HepG2 (cell line): Measurements from ENCODE around the gene HSPA4L. TPM values are rescaled to one million over a fixed set of nuclear protein-coding genes. Genes with fewer than 3 reads are reported as not detected.
A peak's percentile ranks its signal among the peaks of the same experiment; 100 is the strongest.

Experiments
- IKZF4 ChIP-seq: sonication (generic); formaldehyde crosslinking; IDR thresholded peaks from 2 replicates; pipeline ENCODE4 v1.5.1; 2020; ENCODE audit warnings: borderline replicate concordance, mild to moderate bottlenecking, low read depth, missing genetic modification reagents; ENCODE audit errors: not compliant biosample characterization
- RBAK ChIP-seq: sonication (generic); formaldehyde crosslinking; IDR thresholded peaks from 2 replicates; pipeline ENCODE4 v1.5.1; 2020; ENCODE audit warnings: mild to moderate bottlenecking, missing genetic modification reagents
- RELA ChIP-seq: sonication (generic); formaldehyde crosslinking; IDR thresholded peaks from 2 replicates; pipeline ENCODE4 v1.4.0; 2020; ENCODE audit warnings: missing genetic modification reagents
- SOX5 ChIP-seq: IDR thresholded peaks from 2 replicates; pipeline ENCODE4 v1.6.1; 2016; ENCODE audit warnings: borderline replicate concordance
- TBP ChIP-seq: sonication (generic); formaldehyde crosslinking; IDR thresholded peaks from 2 replicates; pipeline ENCODE4 v1.5.0; 2020; ENCODE audit warnings: missing genetic modification reagents
- TBX3 ChIP-seq: fragments of 450-650 bp; IDR thresholded peaks from 2 replicates; pipeline ENCODE4 v1.6.1; 2017; ENCODE audit warnings: antibody characterized with exemption, mild to moderate bottlenecking, inconsistent platforms, borderline replicate concordance
- TEAD3 ChIP-seq: optimal IDR thresholded peaks from 2 replicates; pipeline ENCODE3; 2016; ENCODE audit warnings: borderline replicate concordance
- THAP11 ChIP-seq: IDR thresholded peaks from 2 replicates; pipeline ENCODE4 v1.6.1; 2016; ENCODE audit warnings: missing biosample characterization, missing genetic modification reagents
- ZNF749 ChIP-seq: sonication (generic); formaldehyde crosslinking; IDR thresholded peaks from 2 replicates; pipeline ENCODE4 v1.8.0; 2022; ENCODE audit warnings: mild to moderate bottlenecking, missing genetic modification reagents, moderate library complexity, borderline replicate concordance
- ZSCAN12 ChIP-seq: sonication (generic); formaldehyde crosslinking; IDR thresholded peaks from 2 replicates; pipeline ENCODE4 v1.9.0; 2021; ENCODE audit warnings: mild to moderate bottlenecking, missing genetic modification reagents
- polyA plus RNA-seq, 8 experiments: library from polyadenylated mRNA; depleted of rRNA in 3 of 8; stranded (reverse) in 7 of 8; unstranded in 1 of 8; fragments of >200 nt; fragmentation: Illumina TruSeq in 4 of 8; extraction: Trizol in 4 of 8; gene quantifications; 2 replicates each; pipeline versions ENCODE4 v1.2.1 to v1.2.3, GENCODE V29; 2011 to 2016; ENCODE audit warnings: low read depth in 4 of 8, missing spikeins in 1 of 8, mixed read lengths in 1 of 8; ENCODE audit not compliant: insufficient read depth in 1 of 8
- total RNA-seq, 5 experiments: library from RNA; depleted of rRNA; stranded (reverse); fragments of >200 nt; fragmentation: Illumina TruSeq; extraction: Trizol; gene quantifications; 2 replicates each; pipeline ENCODE4 v1.2.3, GENCODE V29; 2016; ENCODE audit warnings: low read depth in 1 of 5
- TF ChIP-seq, protein P1 (sequence below), 2 experiments: IDR thresholded peaks; 2 replicates each; pipeline ENCODE4 v1.6.1; 2011 to 2012; ENCODE audit warnings: low read length in 2 of 2, borderline replicate concordance in 1 of 2, low read depth in 1 of 2, mild to moderate bottlenecking in 1 of 2, moderate library complexity in 1 of 2
- TF ChIP-seq, protein P2 (sequence below): sonication (generic); formaldehyde crosslinking; IDR thresholded peaks from 2 replicates; pipeline ENCODE4 v1.8.0; 2022; ENCODE audit warnings: mild to moderate bottlenecking, missing genetic modification reagents
- TF ChIP-seq, protein P3 (sequence below): sonication (generic); formaldehyde crosslinking; IDR thresholded peaks from 2 replicates; pipeline ENCODE4 v1.5.0; 2020; ENCODE audit warnings: mild to moderate bottlenecking, missing genetic modification reagents
- TF ChIP-seq, protein P4 (sequence below): sonication (generic); formaldehyde crosslinking; IDR thresholded peaks from 2 replicates; pipeline ENCODE4 v1.5.0; 2020; ENCODE audit warnings: missing genetic modification reagents, mild to moderate bottlenecking, borderline replicate concordance
- TF ChIP-seq, protein P5 (sequence below): sonication (generic); formaldehyde crosslinking; IDR thresholded peaks from 2 replicates; pipeline ENCODE4 v1.4.0; 2020; ENCODE audit warnings: missing genetic modification reagents
- TF ChIP-seq, protein P6 (sequence below): sonication (generic); formaldehyde crosslinking; IDR thresholded peaks from 2 replicates; pipeline ENCODE4 v1.5.0; 2020; ENCODE audit warnings: mild to moderate bottlenecking, missing genetic modification reagents, moderate library complexity
- TF ChIP-seq, protein P7 (sequence below): sonication (generic); formaldehyde crosslinking; IDR thresholded peaks from 2 replicates; pipeline ENCODE4 v1.4.0; 2020; ENCODE audit warnings: low read depth, mild to moderate bottlenecking, missing genetic modification reagents

HSPA4L gene
- total and polyA plus RNA-seq, 2 of the 13 experiments (the other 11 are each of a cell fraction or from before 2014, with no cell fraction given) = 3.7 to 31.5 TPM

DNA sequence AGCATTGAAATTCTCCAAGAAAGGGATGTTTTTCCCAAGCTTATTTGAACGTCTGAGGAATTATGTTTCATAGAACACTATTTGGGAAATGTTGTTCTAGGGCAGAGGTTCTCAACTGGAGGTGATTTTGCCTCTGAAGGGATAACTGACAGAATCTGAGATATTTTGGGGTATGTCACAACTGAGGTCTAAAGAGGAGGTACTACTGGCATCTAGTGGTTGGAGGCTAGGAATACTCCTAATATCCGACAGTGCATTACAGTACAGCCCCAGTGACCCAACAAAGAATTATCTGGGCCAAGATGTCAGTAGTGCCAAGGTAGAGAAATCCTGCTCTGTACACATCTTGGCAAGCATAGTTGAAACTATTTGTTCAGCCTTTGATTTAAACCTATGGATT, 6.4 kb downstream of the HSPA4L start (continued):
- TF ChIP-seq, protein P1, sequence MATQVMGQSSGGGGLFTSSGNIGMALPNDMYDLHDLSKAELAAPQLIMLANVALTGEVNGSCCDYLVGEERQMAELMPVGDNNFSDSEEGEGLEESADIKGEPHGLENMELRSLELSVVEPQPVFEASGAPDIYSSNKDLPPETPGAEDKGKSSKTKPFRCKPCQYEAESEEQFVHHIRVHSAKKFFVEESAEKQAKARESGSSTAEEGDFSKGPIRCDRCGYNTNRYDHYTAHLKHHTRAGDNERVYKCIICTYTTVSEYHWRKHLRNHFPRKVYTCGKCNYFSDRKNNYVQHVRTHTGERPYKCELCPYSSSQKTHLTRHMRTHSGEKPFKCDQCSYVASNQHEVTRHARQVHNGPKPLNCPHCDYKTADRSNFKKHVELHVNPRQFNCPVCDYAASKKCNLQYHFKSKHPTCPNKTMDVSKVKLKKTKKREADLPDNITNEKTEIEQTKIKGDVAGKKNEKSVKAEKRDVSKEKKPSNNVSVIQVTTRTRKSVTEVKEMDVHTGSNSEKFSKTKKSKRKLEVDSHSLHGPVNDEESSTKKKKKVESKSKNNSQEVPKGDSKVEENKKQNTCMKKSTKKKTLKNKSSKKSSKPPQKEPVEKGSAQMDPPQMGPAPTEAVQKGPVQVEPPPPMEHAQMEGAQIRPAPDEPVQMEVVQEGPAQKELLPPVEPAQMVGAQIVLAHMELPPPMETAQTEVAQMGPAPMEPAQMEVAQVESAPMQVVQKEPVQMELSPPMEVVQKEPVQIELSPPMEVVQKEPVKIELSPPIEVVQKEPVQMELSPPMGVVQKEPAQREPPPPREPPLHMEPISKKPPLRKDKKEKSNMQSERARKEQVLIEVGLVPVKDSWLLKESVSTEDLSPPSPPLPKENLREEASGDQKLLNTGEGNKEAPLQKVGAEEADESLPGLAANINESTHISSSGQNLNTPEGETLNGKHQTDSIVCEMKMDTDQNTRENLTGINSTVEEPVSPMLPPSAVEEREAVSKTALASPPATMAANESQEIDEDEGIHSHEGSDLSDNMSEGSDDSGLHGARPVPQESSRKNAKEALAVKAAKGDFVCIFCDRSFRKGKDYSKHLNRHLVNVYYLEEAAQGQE (IDR thresholded peaks at IDR 0.05; ENCODE audit: borderline replicate concordance in 1 of 2, low read depth in 1 of 2, low read length in 2 of 2) = no peak
- TF ChIP-seq, protein P2, sequence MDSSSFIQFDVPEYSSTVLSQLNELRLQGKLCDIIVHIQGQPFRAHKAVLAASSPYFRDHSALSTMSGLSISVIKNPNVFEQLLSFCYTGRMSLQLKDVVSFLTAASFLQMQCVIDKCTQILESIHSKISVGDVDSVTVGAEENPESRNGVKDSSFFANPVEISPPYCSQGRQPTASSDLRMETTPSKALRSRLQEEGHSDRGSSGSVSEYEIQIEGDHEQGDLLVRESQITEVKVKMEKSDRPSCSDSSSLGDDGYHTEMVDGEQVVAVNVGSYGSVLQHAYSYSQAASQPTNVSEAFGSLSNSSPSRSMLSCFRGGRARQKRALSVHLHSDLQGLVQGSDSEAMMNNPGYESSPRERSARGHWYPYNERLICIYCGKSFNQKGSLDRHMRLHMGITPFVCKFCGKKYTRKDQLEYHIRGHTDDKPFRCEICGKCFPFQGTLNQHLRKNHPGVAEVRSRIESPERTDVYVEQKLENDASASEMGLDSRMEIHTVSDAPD = no peak
- TF ChIP-seq, protein P3, sequence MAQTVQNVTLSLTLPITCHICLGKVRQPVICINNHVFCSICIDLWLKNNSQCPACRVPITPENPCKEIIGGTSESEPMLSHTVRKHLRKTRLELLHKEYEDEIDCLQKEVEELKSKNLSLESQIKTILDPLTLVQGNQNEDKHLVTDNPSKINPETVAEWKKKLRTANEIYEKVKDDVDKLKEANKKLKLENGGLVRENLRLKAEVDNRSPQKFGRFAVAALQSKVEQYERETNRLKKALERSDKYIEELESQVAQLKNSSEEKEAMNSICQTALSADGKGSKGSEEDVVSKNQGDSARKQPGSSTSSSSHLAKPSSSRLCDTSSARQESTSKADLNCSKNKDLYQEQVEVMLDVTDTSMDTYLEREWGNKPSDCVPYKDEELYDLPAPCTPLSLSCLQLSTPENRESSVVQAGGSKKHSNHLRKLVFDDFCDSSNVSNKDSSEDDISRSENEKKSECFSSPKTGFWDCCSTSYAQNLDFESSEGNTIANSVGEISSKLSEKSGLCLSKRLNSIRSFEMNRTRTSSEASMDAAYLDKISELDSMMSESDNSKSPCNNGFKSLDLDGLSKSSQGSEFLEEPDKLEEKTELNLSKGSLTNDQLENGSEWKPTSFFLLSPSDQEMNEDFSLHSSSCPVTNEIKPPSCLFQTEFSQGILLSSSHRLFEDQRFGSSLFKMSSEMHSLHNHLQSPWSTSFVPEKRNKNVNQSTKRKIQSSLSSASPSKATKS (CRISPR knock-in tag) = no peak
- no peak for TF ChIP-seq RBAK (CRISPR knock-in tag)
- peak; percentile 9 for TF ChIP-seq TEAD3 (CRISPR knock-in tag)
- no peak for TF ChIP-seq ZNF749 (CRISPR knock-in tag)
- no peak for TF ChIP-seq TBX3
- TF ChIP-seq, protein P4, sequence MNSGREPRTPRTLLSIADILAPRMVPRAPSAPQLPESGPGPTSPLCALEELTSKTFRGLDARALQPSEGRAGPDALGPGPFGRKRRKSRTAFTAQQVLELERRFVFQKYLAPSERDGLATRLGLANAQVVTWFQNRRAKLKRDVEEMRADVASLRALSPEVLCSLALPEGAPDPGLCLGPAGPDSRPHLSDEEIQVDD (CRISPR knock-in tag) = no peak
- no peak for TF ChIP-seq IKZF4 (CRISPR knock-in tag)
- TF ChIP-seq, protein P5, sequence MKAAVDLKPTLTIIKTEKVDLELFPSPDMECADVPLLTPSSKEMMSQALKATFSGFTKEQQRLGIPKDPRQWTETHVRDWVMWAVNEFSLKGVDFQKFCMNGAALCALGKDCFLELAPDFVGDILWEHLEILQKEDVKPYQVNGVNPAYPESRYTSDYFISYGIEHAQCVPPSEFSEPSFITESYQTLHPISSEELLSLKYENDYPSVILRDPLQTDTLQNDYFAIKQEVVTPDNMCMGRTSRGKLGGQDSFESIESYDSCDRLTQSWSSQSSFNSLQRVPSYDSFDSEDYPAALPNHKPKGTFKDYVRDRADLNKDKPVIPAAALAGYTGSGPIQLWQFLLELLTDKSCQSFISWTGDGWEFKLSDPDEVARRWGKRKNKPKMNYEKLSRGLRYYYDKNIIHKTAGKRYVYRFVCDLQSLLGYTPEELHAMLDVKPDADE = no peak
- TF ChIP-seq, protein P6, sequence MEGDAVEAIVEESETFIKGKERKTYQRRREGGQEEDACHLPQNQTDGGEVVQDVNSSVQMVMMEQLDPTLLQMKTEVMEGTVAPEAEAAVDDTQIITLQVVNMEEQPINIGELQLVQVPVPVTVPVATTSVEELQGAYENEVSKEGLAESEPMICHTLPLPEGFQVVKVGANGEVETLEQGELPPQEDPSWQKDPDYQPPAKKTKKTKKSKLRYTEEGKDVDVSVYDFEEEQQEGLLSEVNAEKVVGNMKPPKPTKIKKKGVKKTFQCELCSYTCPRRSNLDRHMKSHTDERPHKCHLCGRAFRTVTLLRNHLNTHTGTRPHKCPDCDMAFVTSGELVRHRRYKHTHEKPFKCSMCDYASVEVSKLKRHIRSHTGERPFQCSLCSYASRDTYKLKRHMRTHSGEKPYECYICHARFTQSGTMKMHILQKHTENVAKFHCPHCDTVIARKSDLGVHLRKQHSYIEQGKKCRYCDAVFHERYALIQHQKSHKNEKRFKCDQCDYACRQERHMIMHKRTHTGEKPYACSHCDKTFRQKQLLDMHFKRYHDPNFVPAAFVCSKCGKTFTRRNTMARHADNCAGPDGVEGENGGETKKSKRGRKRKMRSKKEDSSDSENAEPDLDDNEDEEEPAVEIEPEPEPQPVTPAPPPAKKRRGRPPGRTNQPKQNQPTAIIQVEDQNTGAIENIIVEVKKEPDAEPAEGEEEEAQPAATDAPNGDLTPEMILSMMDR (CRISPR knock-in tag) = peak; percentile 71
- TF ChIP-seq SOX5 (CRISPR knock-in tag) = no peak
- TF ChIP-seq ZSCAN12 (CRISPR knock-in tag) = no peak
- no peak for TF ChIP-seq RELA
- no peak for TF ChIP-seq TBP
- TF ChIP-seq, protein P7, sequence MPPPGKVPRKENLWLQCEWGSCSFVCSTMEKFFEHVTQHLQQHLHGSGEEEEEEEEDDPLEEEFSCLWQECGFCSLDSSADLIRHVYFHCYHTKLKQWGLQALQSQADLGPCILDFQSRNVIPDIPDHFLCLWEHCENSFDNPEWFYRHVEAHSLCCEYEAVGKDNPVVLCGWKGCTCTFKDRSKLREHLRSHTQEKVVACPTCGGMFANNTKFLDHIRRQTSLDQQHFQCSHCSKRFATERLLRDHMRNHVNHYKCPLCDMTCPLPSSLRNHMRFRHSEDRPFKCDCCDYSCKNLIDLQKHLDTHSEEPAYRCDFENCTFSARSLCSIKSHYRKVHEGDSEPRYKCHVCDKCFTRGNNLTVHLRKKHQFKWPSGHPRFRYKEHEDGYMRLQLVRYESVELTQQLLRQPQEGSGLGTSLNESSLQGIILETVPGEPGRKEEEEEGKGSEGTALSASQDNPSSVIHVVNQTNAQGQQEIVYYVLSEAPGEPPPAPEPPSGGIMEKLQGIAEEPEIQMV (CRISPR knock-in tag) = no peak
- TF ChIP-seq THAP11 (CRISPR knock-in tag) = 0 out of 2 replicates have a peak, but pooled peaks have one; percentile 19
